Measurements from ENCODE around the gene CLEC10A.

The CLEC10A gene

GRCh38 chr17:7080456-7081041 lies 498 bp upstream of the CLEC10A start:
- no peak for TF ChIP-seq JUND (IDR thresholded peaks at IDR 0.05; ENCODE audit: low read depth)
- in situ Hi-C loops (cut with HindIII; ENCODE audit: low pct_unique_long_range_greater_than_20kb, low sequenced_read_pairs), result no loop called here
- DNase-seq (ENCODE audit: low read depth in 1 of 2, low spot score in 1 of 2), result no peak

- DNase-seq (ENCODE audit: low read depth in 1 of 2, low spot score in 1 of 2), result no peak
- TF ChIP-seq JUND (IDR thresholded peaks at IDR 0.05; ENCODE audit: low read depth), result no peak
- in situ Hi-C loops (cut with HindIII; ENCODE audit: low pct_unique_long_range_greater_than_20kb, low sequenced_read_pairs), result no loop called here
These were observed 1.3 kb downstream of the CLEC10A start for GRCh38 chr17:7078711-7079110.

GRCh38 chr17:7077911-7078546 lies 2.0 kb downstream of the CLEC10A start:
- in situ Hi-C loops (cut with HindIII; ENCODE audit: low pct_unique_long_range_greater_than_20kb, low sequenced_read_pairs), result no loop called here

GRCh38 chr17:7074931-7075330 lies 5.1 kb downstream of the CLEC10A start:
- TF ChIP-seq JUND (IDR thresholded peaks at IDR 0.05; ENCODE audit: low read depth), result no peak
- in situ Hi-C loops (cut with HindIII; ENCODE audit: low pct_unique_long_range_greater_than_20kb, low sequenced_read_pairs), result no loop called here
- DNase-seq (ENCODE audit: low read depth in 1 of 2, low spot score in 1 of 2), result no peak

More at GRCh38 chr17:7077911-7078546, 2.0 kb downstream of the CLEC10A start:
- TF ChIP-seq JUND (IDR thresholded peaks at IDR 0.05; ENCODE audit: low read depth), result no peak
- DNase-seq (ENCODE audit: low read depth in 1 of 2, low spot score in 1 of 2), result no peak

- in situ Hi-C loops (cut with HindIII; ENCODE audit: low pct_unique_long_range_greater_than_20kb, low sequenced_read_pairs), result no loop called here
- DNase-seq (ENCODE audit: low read depth in 1 of 2, low spot score in 1 of 2), result no peak
- no peak for TF ChIP-seq JUND (IDR thresholded peaks at IDR 0.05; ENCODE audit: low read depth)
These were observed 7.6 kb downstream of the CLEC10A start for GRCh38 chr17:7072406-7072805.

GRCh38 chr17:7070712-7071111 lies 9.3 kb downstream of the CLEC10A start:
- in situ Hi-C loops (cut with HindIII; ENCODE audit: low pct_unique_long_range_greater_than_20kb, low sequenced_read_pairs), result no loop called here
- no peak for DNase-seq (ENCODE audit: low read depth in 1 of 2, low spot score in 1 of 2)
- no peak for TF ChIP-seq JUND (IDR thresholded peaks at IDR 0.05; ENCODE audit: low read depth)

- DNase-seq (ENCODE audit: low read depth in 1 of 2, low spot score in 1 of 2), result no peak
- in situ Hi-C loops (cut with HindIII; ENCODE audit: low pct_unique_long_range_greater_than_20kb, low sequenced_read_pairs), result no loop called here
These were observed 11.8 kb downstream of the CLEC10A start for GRCh38 chr17:7068268-7068667.

GRCh38 chr17:7067198-7067597 lies 12.9 kb downstream of the CLEC10A start:
- TF ChIP-seq JUND (IDR thresholded peaks at IDR 0.05; ENCODE audit: low read depth), result no peak
- no peak for DNase-seq (ENCODE audit: low read depth in 1 of 2, low spot score in 1 of 2)
- in situ Hi-C loops (cut with HindIII; ENCODE audit: low pct_unique_long_range_greater_than_20kb, low sequenced_read_pairs), result no loop called here

More at GRCh38 chr17:7068268-7068667, 11.8 kb downstream of the CLEC10A start:
- no peak for TF ChIP-seq JUND (IDR thresholded peaks at IDR 0.05; ENCODE audit: low read depth)

GRCh38 chr17:7064261-7064660 lies 15.8 kb downstream of the CLEC10A start:
- TF ChIP-seq JUND (IDR thresholded peaks at IDR 0.05; ENCODE audit: low read depth), result no peak
- in situ Hi-C loops (cut with HindIII; ENCODE audit: low pct_unique_long_range_greater_than_20kb, low sequenced_read_pairs), result no loop called here

GRCh38 chr17:7063518-7064094 lies 16.4 kb downstream of the CLEC10A start:
- DNase-seq (ENCODE audit: low read depth in 1 of 2, low spot score in 1 of 2), result no peak
- in situ Hi-C loops (cut with HindIII; ENCODE audit: low pct_unique_long_range_greater_than_20kb, low sequenced_read_pairs), result no loop called here
- no peak for TF ChIP-seq JUND (IDR thresholded peaks at IDR 0.05; ENCODE audit: low read depth)

More at GRCh38 chr17:7064261-7064660, 15.8 kb downstream of the CLEC10A start:
- no peak for DNase-seq (ENCODE audit: low read depth in 1 of 2, low spot score in 1 of 2)

GRCh38 chr17:7060165-7060891 lies 19.7 kb downstream of the CLEC10A start:
- no peak for TF ChIP-seq JUND (IDR thresholded peaks at IDR 0.05; ENCODE audit: low read depth)
- in situ Hi-C loops (cut with HindIII; ENCODE audit: low pct_unique_long_range_greater_than_20kb, low sequenced_read_pairs), result no loop called here
- no peak for DNase-seq (ENCODE audit: low read depth in 1 of 2, low spot score in 1 of 2)

GRCh38 chr17:7058831-7059447 lies 21.1 kb downstream of the CLEC10A start:
- TF ChIP-seq JUND (IDR thresholded peaks at IDR 0.05; ENCODE audit: low read depth), result no peak
- no peak for DNase-seq (ENCODE audit: low read depth in 1 of 2, low spot score in 1 of 2)
- in situ Hi-C loops (cut with HindIII; ENCODE audit: low pct_unique_long_range_greater_than_20kb, low sequenced_read_pairs), result no loop called here
